Activated naive CD8-positive, alpha-beta T cell treated with anti-CD3 and anti-CD28 coated beads, Interleukin-2, amount 50 U/mL, for 16 hours (primary cell): ENCODE data around the gene ADAMTSL1.

Experiments
- DNase-seq: peaks from one replicate; pipeline ENCODE4 v3.0.0-alpha.2; 2020; ENCODE audit warnings: low read depth, low spot score

Gene ADAMTSL1

DNA sequence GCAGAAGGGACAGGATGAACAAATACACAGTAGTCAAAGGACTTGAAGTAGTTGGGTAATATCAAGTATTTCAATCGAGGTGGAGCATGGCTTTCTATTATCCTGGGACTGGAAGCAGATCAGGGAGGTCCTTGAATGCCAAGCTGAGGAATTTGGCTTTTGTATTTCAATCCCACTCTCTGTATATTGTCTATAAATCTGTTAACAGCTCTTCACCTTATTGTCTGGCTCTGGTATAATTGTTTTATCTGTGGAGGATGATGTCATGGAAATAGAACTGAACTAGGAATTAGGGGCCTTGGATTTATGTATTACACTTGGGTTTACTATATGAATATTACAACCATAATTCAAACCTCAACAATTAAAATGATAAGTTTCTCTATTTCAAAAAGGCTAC lies 6.3 kb upstream of the ADAMTSL1 start:
- DNase-seq: no peak

DNA sequence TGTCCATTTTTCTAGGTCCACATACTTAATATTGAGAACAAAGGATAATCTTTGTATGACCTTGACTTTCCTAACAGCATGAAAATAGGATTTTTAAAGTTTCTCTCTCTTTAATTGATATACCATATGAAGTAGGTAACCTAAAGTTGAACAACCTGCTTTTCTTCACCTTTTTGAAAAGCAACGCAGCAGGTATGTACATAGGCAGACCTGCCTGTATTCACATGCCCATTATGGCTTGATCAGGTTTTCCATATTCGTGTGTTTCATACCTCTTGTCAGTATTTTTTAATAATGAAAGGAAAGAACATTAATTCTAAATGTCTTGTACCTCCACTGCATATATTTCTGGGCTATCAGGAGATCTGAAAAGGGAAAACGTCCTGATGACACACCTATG lies 1.5 kb upstream of the ADAMTSL1 start:
- DNase-seq: no peak

DNA sequence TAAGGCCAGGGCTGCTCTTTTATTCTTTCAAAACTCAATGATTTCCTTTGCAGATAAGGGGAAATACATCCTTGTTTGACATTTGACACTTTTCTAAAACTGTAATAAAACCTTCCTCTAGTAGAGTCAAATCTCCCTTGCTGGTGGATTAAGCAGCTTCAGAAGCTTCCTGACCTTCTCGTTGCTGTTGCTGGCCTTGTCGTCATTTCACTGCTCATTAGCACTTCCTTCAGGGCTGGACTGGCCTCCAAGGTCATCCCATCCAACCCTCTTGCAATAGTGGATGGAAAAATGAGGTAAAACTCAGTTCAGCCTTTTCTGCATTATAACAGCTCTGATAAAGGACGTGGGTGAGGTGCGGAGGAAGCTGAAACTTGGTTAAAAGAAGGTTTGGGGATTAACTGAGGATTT lies 1.1 kb upstream of the ADAMTSL1 start:
- no peak for DNase-seq

DNA sequence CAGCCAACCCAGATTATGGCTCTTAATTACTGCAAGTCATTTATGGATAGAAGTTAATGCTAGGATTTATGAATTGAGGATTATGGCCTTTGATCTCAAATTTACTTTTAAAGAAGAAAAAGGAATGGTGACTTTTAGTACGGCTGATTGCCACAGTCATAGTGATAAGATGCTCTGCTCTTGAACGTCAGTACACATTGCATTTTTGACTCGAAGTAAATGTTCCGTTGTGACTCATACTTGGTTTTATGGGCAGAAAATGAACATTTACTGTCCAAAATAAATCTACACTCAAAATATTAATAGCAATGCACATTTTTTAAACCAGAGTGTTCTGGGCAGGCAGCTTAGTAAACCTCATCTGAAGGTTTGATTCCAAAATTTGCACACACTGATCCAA lies 830 bp downstream of the ADAMTSL1 start:
- DNase-seq: no peak

DNA sequence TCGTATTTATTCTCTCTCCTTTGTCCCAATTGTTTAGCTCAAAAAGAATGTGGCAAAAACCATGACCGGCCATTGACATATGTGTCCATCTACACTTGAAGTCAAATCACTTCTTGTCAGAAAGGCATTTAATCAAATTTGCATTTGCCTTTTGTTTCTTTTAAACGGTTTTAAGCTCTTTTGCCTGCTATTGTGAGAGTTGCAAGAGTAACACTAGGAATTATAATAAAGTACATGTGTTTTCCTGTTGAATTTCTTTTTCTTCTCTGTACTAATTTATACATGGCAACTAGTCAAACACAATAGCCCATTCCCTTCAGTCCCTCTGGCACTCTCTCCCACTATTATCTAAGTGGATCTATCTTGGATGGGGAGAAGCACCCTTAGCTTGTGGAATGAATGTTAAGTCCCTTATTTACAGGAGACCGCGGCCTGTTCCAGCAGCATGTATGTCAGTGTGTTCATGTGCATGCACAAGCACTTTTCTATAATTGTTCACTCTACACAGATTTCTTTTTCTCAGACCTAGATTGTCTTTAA lies 3.2 kb downstream of the ADAMTSL1 start:
- no peak for DNase-seq

DNA sequence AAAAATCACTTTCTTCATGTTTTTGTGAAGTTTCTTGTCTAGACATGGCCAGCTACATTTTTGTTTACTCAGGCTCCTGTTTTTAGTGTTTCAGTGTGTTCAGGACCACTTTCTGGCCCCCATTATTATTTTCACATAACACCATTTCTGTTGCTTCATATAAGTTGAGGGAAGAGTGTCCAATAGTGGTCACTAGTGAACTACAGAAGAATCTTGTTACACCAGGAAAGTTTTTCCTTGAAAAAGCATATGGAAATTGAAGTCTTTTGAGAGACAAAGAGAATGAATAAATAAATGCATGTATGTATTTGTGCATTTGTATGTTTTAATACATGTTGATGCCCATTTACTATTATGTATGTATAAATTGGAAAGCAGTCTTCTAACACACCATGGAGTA lies 3.8 kb downstream of the ADAMTSL1 start:
- no peak for DNase-seq

DNA sequence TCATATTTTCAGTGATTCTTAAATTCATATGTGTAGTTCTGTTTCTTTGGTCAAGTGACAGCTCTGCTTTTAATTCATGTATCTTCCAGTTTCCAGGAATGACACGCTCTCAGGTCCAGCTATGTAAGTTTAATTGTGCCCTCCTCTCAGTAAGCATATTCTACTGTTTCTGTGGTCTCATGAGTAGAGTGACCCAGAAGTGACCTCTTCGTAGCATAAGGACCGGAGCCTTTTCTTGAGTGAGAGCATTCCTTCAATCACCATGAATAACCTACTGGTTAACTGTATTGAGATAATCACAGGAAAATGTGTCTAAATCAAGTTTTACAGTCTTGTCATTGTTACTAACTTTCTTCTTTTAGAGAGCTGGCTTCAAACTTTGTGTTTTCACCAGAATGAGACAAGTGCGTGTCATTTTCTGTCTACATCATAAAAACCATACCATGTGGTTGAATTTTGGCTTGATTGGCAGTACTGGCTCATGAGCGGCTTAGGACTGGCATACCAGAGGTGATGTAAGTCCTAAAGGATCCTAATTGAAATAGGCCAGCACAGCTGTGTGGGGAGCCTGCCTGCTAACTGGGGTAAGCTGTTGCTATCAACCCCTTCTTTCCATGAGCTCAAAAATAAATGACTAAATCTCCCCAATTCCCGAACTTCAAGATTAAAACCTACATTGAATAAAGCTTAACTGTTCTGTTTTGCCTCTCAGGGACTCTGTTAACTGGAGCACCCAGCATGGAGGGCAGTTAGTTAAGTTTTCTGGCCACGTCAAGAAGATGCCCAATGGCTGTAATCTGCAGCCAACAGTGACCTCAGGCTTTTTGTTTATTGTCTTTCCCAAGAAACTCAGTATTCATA lies 4.8 kb downstream of the ADAMTSL1 start:
- DNase-seq: no peak

DNA sequence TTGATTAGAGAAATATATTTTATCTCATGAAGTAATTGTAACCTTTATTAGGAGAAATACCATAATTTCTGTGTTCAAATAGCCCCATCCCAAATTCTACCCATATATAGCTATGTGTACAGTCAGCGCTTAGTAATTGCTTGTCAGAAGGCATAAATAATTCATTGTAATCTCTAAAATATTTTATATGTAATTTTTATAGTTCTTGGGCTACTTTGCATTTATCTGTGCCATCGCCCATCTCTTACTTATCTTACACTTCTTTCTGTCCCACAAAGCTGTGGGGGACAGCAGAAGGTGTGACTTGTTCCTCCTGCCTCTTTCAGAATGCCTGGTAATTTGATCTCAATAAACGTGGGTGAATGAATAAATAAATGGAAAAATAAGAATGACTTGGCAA lies 5.5 kb downstream of the ADAMTSL1 start:
- DNase-seq: no peak

DNA sequence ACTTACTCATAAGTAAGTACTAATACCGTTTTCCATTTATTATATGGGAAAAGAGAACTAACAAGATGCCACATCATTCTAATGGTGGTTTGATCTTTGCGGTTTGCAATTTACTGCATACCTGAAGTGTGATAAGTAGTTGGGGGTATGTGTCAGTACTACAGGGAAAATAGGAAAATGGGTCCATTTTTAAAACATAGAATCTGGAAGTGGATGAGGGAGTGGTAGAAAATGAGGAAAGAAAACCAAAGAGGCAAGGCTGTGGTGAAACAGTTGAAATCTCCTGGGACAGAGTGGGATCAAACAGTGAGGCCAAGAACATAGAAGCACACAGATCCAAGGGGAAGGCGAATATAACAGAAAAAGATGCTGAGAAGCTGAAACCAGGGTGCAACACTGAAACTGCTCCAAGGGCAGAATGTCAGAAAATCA lies 6.7 kb downstream of the ADAMTSL1 start:
- no peak for DNase-seq

DNA sequence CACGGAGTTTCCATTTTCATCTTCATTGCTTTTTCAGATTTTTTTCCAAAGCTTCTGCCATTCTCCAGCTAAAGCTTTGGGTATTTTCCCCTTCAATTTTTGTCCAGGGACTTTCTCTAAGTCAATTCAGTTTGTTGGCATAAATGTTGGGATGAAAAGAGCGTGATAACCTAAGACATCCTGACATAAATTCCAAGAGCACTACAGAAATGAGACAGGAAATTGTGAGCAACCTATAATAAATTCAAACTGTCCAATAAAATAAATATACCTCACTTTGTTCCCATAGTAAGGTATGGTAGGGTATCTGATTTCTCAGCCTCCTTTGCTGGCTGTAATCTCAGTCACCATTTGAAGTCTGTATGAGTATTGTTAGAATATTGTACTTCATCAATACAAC lies 8.4 kb downstream of the ADAMTSL1 start:
- no peak for DNase-seq

DNA sequence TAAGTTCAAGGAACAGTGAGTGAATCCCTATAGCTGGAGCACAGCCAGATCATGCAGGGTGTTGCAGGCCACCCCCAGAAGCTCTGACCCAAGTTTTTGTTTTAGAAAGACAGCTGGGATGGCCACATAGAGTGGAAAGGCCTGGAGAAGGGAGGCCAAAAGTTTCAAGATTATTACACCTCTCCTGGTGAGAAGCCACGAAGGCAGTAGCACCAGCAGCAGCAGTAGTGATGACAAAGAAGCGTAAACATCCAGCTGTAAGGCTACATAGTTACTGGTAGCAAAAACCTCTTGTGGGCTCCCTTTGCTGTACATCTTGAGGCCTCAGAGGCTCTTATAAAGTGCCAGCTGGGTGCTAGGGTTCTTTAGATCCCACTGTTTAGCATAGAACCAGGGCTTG lies 11.8 kb downstream of the ADAMTSL1 start:
- DNase-seq: no peak

DNA sequence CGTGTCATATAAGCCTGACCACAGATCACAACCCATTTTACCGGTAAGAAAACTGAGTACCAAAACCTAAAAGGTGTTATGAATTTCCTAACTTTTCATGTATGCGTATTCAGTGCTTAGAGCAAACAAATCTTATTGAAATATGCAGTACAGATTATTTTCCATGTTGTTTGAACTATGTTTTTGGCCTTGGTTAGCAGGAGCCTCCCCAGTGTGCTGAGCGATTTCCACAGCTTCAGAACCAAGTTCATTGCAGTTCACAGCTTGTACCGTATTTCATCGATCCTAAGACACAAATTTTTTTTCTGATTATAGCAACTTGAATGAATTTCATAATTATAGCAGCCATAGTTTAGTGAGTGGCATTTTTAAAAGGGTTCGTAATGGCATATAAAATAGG lies 13.7 kb downstream of the ADAMTSL1 start:
- DNase-seq: no peak

DNA sequence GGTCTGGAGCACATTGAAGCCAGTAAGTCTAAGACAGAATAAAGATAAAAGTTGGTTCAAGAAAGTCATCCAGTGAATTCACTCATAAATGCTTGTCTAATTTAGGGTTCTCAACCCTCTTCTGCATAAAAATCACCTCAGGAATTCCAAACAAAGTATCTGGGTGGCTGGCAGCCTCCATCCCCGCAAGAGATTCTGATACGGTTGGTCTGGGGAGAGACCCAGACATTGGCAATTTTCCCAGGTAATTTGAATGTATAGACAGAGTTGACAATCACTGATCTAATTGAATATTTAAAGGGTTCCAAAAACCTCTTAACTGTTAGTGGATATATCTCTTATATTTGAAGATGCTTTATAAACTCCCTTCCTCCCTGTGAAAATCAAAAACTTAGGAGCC lies 14.9 kb downstream of the ADAMTSL1 start:
- no peak for DNase-seq

DNA sequence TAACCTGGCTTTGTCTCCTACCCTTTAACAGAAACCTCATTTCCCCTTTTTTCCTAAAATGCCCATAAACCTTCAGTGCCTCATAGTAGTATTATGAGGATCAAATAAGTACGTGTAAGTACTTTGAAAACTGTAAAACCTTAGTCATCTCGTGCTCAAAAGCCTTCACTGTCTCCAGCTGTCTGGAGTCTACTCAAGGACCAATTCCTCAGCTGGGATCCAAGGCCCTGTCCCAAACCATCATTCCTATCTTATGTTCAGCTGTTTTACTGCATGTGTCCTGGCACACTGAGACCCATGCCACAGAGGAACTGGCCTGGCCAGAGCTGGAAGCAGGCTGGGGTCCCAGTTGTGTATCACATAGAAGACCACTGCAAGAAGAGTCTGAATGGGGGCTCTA lies 15.9 kb downstream of the ADAMTSL1 start:
- DNase-seq: no peak

DNA sequence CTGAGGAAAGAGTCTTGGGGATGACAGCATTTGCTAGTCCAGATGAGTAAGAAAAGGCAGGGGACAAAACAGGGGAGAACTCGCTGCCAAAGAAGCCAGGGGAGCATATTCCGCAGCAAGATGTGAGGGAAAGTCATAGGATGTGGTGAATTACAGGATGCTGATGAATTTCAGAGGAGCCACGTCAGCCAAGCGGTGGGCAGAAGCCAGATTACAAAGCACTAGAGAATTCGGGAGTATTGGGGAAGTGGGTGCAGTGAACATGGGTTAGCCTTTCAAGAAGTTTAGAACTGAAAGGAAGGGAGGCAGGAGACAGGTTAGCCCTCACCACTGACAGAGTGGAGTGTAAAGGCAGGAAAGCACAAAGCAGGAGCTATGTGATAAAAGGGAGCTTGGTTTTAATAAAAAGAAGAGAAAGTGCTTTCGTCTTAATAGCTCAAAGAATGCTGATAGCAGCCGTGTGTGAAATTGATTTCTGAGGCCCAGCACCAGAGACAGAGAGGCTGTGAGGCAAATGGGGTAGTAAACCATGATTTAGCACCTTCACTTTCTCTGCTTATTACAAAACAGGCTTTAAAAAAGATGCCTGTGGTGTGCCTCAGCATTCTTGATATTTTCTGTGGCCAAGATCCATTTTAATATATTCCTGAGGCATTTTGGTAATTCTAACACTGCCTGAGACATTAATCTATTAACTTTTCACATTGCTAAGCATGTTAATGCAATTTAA lies 16.9 kb downstream of the ADAMTSL1 start:
- DNase-seq: no peak

DNA sequence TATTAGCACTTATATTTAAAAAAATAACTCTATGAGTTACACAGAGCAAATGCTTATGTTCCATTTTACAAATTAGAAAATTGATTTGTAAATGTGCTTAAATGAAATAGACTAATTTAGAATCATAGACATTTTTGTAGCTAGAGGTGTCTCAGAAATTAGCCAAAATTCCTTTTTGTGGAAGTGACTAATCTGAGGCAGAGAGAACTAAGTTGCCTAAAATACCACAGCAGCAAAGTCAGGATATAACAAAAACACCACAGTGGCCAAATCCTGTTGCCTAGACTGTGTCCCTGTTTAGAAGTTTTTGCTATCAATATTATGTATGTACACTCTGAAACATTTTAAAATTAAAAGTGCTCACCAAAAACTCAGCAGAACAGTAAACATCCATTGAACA lies 18.7 kb downstream of the ADAMTSL1 start:
- no peak for DNase-seq

DNA sequence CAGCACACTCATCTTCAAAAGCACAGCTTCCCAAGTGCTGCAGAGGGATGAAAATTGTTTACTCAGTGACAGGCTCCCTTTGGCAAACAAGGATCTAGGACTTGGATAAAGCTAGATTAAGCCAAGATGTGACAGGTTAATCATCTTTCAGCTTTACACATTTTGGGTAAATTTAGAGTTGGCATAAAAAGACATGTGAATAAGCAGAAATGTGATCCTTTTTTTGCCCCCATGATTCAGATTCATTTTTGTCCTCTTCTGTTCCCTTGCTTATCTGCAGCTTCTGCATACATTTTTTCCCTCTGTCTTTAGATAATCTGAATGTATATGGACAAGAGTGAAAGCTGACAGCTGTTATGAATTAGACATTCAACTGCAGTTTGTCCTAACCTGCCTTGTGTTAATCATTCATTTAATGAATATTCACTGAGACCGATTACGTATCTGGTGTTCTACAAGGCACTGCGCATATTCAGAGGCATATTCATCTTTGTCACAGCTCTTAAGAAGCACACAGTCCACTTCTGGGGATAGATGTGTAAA lies 19.6 kb downstream of the ADAMTSL1 start:
- DNase-seq: no peak

DNA sequence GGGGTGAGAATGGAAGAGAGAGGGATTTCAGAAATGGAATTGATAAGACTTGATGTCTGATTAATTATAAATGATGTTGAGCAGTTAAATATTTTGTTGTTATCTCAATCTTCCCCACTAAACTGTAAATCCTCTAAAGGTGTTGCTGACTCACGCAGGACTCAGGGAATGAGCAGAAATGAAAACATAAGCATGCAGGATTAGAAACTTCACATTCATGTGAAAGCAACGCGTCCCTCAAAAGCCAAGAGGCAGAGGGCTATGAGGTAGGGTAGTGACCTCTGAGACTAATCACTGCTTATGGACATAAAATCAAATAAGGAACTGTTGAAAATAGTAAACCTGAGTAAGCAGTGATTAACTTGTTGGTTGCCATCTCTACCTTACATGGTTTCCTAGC lies 21.1 kb downstream of the ADAMTSL1 start:
- DNase-seq: no peak

DNA sequence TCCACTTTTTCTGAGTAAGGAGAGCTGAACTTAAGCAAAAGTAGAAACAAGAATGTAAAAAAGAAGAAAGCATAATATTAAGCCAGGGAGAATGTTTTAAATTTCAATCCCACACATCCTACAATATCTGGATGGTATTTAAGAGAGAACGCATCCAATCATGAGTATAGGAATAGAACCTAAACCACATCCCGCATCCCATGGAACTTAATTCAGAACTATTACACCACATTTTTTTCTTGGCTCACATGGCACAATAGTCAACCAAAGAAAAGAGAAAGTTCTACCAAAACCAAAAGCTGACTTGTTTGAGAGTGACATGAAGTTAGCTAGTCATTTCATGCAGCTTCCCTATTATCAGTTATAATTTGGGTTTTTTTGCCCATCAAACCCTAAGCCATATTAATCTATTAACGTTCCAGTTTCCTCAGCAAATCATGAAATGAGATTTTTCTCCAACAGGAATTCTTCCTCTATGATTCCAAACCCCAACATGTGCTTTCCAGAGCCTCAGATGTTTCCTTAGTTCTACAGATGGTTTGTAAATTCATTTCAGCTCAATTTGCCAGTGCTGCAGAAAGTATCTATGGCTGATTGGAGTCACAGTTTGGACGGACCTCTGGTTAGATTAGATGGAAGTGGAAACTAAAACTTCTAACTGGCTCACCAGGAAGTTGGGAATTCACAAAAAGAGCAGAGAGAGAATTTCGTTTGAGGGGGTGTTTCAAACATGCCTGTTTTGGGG lies 22.5 kb downstream of the ADAMTSL1 start:
- no peak for DNase-seq

DNA sequence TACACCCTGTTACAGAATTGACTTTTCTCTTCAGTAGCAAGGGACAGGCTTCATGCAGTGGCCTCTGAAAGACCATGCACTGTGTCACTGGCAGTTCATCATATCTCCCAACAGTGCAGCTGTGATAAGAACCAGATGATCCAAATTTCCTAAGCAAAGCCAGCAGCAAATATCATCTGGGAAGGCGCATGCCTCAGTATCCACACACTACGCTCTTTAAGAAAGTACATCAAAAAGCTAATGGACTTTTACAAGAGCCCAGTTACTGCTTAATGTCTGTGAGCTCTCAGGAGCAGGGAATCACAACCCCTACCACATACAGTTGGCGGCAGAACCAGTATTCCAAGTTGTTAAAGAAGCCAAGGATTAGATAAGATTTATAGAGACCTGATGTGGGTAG lies 25.1 kb downstream of the ADAMTSL1 start:
- DNase-seq: no peak

DNA sequence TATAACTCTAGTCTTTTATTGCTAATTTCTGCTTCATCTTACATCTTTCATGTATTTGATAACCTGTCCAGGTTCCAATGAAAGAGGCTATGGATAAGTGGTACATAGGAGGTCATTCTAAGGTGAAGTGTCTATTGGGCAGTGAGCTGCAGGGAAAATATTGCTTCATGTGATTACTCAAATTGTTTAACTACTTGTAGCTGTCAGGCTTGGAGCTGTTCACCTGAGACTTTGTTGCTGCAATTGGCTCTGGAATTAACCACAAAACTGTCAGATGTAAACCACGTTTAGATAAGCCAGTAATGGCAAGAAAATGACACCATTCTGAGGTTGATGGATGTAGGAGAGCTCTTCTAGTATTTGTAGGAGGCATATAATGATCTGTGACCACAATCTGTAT lies 26.0 kb downstream of the ADAMTSL1 start:
- DNase-seq: no peak

DNA sequence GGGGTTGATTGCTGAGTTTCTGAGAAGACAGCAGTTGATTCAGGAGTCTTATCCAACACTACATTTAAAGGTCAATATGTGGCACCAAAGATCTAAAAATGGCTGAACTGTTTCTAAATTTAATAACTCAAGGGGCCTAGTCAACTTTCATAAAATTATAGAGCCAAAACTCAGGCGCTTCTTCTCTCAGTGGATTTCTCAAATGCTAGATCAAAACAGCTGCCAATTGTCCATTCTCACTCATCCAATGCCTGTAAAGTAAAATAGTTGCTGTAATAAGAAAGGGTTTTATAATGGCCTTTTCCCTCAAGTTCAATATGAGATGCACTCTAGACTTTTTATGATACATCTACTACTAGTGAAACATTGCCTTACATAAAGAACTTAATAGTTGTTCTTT lies 26.5 kb downstream of the ADAMTSL1 start:
- no peak for DNase-seq
